CD4-positive, alpha-beta T cell treated with Interleukin-15 for 1 hour (primary cell): Measurements from ENCODE around the gene SEC24A.
A peak's percentile ranks its signal among the peaks of the same experiment; 100 is the strongest.
"Not testable (repeated sequence)": the region's sequence is repeated elsewhere in the genome, so short reads cannot be mapped to it uniquely, and the experiment has no call there.

Source experiments
- DNase-seq: peaks from one replicate; pipeline ENCODE4 v3.0.0-alpha.2; 2020

SEC24A gene

DNA sequence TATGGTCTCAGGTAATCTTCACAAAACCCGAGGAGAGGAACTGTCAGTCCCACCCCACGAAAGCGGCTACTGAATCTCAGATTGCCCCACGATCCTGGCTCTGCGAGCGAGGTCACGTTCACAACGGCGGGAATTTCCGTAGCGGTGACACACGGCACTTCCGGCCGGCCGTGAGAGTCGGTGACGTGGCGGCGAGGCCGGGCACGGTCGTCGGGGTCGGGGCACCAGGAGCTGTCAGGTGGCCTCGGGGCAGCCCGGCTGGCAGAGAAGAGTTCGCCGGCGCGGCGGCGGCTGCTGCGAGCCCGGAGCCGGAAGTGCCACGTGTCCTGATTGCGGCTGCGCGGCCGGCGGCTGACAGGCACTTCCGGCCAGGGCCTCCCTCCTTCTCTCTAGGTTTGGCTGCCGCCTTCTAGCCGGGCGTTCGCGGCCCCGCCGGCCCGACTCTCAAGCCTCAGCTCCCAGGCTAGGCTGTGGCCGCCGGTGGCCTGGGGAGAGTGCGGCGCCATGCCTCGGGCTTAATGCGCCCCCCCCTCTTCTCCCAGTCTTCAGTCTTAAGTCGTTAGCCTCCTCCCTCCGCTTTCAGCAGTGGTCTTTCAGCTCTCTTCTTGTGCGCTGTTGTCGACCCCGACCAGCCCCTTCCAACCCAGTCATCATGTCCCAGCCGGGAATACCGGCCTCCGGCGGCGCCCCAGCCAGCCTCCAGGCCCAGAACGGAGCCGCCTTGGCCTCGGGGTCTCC lies at the start of gene SEC24A:
Gene SEC24A (plus strand): TSS at position 361 of the 738 bp plus-strand sequence. CDS start 292 bp downstream, at position 653.
- peak; percentile 96 for DNase-seq

DNA sequence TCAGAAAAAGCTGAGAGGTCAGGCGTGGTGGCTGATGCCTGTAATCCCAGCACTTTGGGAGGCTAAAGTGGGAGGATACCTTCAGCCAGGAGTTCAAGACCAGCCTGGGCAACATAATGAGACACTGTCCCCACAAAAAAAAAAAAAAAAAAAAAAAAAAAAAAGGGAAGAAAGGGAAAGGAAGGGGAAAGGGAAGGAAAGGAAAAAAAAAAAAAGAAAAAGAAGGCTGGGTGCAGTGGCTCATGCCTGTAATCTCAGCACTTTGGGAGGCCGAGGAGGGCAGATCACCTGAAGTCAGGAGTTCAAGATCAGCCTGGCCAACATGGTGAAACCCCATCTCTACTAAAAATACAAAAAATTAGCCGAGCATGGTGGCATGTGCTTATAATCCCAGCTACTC lies 48.8 kb upstream of the SEC24A start:
- DNase-seq = not testable (repeated sequence)

DNA sequence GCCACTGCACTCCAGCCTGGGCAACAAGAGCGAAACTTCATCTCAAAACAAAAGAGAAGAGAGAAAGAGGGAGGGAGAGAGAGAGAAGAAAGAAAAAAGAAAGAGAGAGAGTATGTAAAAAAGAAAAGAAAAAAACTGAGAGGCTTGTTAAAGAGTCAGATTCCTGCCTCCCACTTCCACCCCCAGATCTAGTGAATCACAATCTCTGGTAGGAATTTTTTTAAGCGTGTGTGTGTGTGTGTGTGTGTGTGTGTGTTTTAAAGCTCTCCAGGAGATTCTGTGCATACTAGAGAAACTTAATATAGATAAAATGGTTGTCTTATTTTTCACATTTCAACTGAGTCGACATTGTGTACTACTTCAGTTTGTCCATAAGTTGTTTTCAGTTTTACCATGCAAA lies 48.0 kb upstream of the SEC24A start:
- DNase-seq = no peak

DNA sequence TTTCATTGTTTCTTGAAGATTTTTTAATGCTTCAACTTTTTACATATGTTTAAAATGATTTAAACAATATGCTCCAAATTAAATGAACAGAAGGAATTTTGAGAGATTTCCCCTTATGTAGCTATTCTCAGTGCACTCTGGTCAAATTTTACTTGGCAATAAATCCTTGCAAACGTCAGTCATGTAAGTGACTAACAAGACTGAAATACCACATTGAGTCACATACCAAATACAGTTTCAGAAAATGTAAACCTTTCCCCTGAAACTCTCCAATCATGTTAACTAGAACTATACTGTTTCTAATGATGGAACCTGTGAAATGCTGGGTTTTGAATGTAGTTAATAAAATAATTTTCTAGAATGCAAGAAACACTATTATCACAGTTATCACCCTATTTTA lies 45.5 kb upstream of the SEC24A start:
- no peak for DNase-seq

GRCh38 chr5:134604908-134605307 lies 43.7 kb upstream of the SEC24A start:
- DNase-seq = no peak

DNA sequence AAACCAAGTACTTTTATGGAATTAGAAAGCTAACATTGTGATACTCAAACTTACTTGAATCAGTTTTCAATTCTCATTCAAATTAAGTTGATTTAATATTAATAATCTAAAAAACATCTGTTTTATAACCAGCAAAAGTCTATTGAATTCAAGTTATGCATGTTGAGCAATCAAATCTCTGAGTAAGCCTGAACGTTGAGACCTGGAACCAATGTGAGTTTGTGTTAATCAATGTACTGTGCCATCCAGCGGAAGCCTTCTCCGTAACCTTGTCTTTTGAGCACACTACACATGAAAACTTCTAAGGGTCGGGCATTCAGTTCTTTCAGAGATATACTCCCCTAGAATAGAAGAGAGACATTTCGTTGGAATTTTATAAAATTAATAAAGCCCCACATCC lies 41.9 kb upstream of the SEC24A start:
- no peak for DNase-seq

DNA sequence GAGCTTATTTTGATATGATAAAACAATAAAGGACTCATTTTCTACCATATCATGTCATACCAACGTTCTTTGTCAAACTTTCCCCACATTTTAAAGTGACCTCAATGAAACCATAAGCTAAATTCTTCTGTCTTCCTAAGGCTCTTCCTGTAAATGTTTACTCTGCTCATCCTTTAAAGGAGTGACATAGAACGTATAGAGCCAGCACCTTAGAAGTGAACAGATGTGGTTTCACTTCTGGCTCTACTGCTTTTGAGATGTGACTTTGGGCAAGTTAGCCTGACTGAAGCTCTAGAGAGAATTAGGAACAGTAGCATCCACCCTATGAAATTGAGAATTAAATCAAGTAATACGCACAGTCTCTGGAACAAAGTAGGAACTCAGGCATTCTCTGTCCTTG lies 40.0 kb upstream of the SEC24A start:
- no peak for DNase-seq

DNA sequence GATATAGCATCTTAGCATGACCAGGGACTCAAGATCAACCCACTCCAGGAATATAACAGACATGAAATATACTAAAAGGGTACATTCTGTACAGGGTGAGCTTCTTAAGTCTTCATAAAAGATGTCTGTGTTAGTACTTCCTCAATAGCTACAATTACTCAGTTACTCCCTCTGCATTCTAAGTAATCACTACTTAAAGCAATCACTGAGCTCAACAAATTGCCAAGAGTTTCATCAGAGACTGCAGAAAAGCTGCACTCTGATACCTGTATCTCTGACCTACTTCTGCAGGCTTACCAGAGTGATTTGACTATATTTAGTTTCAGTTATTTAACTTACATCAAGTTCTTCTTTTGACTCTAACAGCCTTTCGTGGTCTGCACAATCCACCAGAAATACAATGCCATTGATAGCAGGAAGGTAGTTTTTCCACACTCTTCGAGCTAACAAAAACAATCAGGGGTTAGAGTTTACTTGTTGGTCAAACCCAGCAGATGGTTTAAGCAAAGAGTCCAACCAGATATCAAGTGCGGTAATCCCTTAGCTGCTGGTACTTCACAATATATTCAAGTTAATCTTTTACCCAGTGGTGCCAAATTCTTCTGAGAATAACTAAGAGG lies 39.2 kb upstream of the SEC24A start:
- DNase-seq = no peak

DNA sequence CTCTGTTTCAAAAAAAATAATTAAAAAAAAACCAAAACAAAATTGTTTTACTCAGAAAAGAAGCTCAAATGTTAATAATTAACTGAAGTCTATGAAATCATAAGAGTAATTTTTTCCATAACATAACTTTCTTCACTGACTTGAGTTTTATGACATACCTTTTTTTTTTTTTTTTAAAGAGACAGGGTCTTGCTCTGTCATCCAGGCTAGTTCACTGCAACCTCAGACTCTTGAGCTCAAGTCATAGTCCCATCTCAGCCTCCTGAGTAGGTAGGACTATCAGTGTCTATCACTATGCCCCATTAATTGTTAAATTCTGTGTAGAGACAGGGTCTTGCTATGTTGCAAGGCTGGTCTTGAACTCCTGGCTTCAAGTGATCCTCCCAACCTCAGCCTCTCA lies 37.9 kb upstream of the SEC24A start:
- no peak for DNase-seq

DNA sequence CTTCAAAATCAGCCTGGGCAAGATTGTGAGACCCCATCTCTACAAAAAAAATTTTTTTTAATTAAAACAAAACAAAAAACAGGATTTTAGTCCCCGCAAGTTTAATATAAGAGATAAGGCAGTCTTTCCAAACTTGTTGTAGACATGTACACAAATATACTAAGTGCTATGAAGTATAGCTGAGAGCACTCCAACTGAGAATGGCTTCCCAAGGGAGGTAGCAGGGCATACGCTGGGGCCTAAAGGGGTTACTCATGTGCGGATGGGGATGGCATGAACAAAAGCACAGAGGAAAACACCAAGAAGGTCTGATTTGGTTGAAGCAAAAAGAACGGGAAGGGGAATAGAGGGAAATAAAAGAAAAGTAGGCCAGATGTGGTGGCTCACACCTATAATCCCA lies 37.1 kb upstream of the SEC24A start:
- no peak for DNase-seq

DNA sequence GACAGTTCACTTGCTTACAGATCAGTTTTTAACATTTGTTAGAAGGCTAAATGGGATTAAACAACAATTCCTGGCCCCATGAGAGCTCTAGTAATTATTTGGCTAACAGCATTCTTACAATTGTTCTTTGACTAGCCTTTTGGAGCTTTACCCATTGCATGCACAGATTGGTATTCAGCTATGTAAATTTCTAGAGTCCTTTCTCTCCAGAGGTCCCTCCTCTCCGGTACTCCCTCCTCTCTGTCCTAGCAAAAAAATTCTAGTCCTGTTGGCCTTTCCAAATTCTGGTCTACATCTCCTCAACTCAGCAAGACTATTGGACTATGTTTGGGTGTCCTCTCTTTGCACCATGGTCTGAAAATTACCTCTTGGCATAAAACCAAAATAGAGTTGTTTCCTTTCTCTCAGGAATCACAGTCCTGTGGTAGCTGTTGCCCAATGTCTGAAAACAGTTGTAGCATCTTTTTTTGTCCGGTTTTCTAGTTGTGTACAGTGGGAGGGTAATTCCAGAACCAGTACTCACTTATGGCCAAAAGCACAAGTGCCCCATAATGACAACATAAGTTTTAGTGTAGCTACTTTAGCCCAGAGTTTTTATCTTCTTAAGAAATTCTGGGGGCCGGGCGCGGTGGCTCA lies 34.0 kb upstream of the SEC24A start:
- DNase-seq = no peak

DNA sequence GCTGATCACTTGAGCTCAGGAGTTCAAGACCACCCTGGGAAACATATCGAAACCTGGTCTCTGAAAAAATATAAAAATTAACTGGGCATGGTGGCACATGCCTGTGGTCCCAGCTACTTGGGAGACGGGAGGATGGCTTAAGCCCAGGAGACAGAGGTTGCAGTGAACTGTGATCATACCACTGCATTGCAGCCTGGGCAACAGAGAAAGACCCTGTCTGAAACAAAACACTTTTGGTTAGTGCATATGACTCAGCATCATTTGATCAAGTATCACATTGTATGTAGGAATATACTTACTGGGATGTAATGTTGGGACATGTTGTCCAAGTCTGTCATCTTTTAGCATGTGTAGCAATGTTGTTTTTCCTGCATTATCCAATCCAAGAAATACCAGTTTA lies 28.0 kb upstream of the SEC24A start:
- DNase-seq = no peak

- DNase-seq = no peak
Observed at GRCh38 chr5:134625559-134625958, 23.0 kb upstream of the SEC24A start.

GRCh38 chr5:134626369-134627014 lies 22.1 kb upstream of the SEC24A start:
- DNase-seq = no peak

- DNase-seq = no peak
Observed at GRCh38 chr5:134634227-134634626, 14.4 kb upstream of the SEC24A start.

DNA sequence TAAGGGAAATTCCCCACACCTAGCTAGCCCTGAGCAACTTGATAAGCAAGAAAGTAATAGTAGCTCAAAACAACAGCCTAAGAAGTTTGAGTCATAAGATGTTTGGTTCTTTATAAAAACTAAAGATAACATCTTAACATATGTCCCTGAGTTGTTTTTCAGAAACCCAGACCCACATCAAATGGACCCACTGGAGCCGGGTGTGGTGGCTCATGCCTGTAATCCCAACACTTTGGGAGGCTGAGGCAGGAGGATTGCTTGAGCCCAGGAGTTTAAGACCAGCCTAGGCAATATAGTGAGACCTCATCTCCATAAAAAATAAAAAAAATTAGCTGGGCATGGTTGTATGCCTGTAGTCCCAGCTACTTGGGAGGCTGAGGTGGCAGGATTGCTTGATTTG lies 13.2 kb upstream of the SEC24A start:
- DNase-seq = not testable (repeated sequence)

DNA sequence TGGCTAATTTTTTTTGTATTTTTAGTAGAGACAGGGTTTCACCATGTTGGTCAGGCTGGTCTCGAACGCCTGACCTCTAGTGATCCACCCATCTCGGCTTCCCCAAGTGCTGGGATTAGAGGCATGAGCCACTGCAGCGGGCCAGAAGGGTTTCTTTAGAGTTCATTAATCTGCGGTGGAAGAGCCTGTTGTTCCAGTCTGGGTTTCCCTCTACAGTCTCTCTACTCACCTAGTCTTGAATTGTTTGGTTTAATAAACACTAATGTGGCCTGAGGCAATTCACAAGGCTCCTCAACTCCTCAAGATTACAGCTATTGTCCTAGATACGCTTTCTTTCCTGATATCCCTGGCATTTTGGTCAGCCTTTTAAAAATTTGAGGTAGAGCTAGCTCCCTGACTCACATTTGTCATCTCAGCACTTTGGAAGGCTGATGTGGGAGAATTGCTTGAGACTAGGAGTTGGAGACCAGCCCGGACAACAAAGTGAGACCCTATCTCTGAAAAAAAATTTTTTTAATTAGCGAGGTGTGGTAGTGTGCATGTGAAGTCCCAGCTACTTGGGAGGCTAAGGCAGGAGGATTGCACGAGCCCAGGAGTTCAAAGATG lies 11.4 kb upstream of the SEC24A start:
- no peak for DNase-seq

- DNase-seq = no peak
Observed at GRCh38 chr5:134638760-134639201, 9.8 kb upstream of the SEC24A start.

DNA sequence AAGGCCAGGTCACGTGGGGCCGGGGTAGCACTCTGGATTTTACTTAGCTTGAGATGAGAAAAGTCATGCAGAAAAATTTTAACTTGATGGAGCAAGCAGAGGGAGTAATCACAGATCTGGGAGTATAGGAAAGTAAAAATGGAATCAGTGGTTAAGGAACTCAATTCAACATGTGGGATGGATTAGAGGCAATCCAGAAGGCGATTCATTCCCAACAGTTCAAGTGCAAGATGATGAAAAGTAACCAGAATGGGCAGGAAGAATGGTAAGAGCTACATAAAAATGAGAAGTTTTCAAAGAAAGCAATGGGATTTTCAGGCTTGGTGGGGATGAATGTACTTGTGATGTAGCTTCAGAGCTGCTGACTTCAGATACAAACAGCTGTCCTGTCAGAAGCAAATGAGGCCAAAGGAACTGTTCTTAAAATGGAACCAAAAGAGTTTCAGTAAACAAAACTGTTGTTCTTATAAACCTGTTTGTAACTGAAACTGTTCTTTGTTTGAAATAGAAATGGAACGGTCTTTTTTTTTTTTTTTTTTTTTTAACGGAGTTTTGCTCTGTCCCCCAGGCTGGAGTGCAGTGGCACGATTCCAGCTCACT lies 5.6 kb upstream of the SEC24A start:
- no peak for DNase-seq

DNA sequence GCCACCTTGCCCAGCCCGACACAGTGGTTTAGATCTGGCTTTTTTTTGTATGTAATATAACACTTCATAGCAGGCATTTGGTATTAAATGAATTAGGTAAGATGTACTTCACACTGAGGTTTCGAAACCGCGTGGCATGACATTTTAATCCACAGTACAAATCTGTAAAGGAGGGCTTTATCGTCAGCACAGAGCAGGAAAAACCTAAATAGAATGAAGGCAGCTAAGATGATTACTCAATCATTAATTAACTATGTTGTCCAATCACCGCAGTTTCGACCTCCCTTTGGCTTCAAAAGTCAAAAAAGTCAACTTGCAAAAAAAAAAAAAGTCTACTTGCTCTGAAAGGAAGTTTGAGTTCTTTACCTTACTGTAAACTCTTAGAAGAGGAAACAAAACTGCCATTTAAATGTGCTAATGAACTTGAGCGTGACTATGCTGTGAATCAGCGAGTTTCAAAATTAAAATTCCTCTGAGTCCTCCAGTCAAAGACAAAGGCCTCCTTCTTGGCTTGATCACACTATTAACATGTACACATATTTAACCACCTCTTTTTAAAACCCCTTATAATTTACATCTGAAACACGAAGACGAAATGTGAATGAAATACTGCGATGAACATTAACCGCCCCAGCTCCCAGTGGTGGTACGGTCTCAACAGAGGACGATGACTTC lies 698 bp upstream of the SEC24A start:
- peak; percentile 36 for DNase-seq

- DNase-seq = no peak
Observed at GRCh38 chr5:134649163-134649835, 714 bp downstream of the SEC24A start.

GRCh38 chr5:134650660-134651059 lies 2.1 kb downstream of the SEC24A start:
- DNase-seq = not testable (repeated sequence)
